Measurements from ENCODE around the gene HIVEP2. TPM values are rescaled to one million over a fixed set of nuclear protein-coding genes. Genes with fewer than 3 reads are reported as not detected.

Gene HIVEP2
- total RNA-seq, 1 donor from 2014 or later = 11.8 TPM

DNA sequence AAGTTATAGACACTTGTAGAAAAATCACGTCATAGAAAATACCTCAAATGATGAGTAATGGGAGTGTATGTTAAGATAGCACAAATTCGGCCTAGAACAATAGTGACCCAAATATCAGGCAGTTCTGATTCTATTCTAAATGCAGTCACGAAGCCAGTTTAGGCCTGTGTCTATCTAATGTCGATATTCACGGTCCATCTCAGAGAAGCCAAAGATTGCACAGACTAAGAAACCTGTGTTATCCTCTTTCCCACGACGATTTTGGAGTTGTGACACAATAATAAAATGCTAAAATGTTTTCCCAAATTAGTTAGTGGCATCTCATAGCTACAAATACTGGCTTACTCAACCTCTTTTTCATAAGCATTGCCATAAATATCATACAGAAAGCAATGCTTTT, 4.0 kb downstream of the HIVEP2 start:
- no peak overlapping the region for H3K27ac Mint-ChIP-seq
- H3K4me3 Mint-ChIP-seq (ENCODE audit: low read depth) = no peak overlapping the region
- H3K36me3 Mint-ChIP-seq (ENCODE audit: insufficient read depth) = no peaks in the 10 kb centered on the region
- TF ChIP-seq CTCF (IDR thresholded peaks at IDR 0.05; ENCODE audit: unreplicated experiment) = no peak
- H3K27me3 Mint-ChIP-seq = peaks cover 2% of the 10 kb centered on the region
- no peaks in the 10 kb centered on the region for H3K9me3 Mint-ChIP-seq (ENCODE audit: low read depth)
- H3K4me1 Mint-ChIP-seq (ENCODE audit: low read depth) = peaks cover 25% of the 10 kb centered on the region
- no peak for DNase-seq (ENCODE audit: low spot score, unreplicated experiment)

- H3K9me3 Mint-ChIP-seq (ENCODE audit: low read depth) = no peaks in the 10 kb centered on the region
- H3K4me3 Mint-ChIP-seq (ENCODE audit: low read depth) = no peak overlapping the region
- H3K27me3 Mint-ChIP-seq = peaks cover 2% of the 10 kb centered on the region
- no peaks in the 10 kb centered on the region for H3K36me3 Mint-ChIP-seq (ENCODE audit: insufficient read depth)
- DNase-seq (ENCODE audit: low spot score, unreplicated experiment) = no peak
- no peak for TF ChIP-seq CTCF (IDR thresholded peaks at IDR 0.05; ENCODE audit: unreplicated experiment)
- no peak overlapping the region for H3K27ac Mint-ChIP-seq
- peaks cover 25% of the 10 kb centered on the region for H3K4me1 Mint-ChIP-seq (ENCODE audit: low read depth)
Observed at GRCh38 chr6:142940487-142940886, 4.5 kb downstream of the HIVEP2 start.

GRCh38 chr6:142938510-142938909, 6.5 kb downstream of the HIVEP2 start:
- H3K27me3 Mint-ChIP-seq = peaks cover 2% of the 10 kb centered on the region

DNA sequence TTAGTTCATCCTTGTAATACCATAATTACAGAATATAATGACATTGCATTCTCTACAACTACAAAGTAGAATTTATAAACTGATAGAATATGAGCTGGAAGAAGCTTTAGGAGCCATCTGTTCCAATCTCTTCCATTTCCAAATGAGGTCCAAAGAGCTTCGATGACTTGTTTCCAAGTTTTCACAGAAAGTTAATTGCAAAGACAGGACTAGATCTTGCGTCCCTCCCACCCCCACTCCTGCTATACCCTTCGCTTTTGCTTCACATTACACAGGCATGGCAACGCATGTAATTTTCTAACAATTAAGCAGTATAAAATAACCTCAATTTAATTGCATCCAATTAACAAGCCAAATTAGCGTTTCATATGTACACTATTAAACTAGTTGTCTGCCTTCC, 7.0 kb downstream of the HIVEP2 start:
- TF ChIP-seq CTCF (IDR thresholded peaks at IDR 0.05; ENCODE audit: unreplicated experiment) = no peak
- peaks cover 26% of the 10 kb centered on the region for H3K4me1 Mint-ChIP-seq (ENCODE audit: low read depth)
- H3K9me3 Mint-ChIP-seq (ENCODE audit: low read depth) = no peaks in the 10 kb centered on the region
- H3K36me3 Mint-ChIP-seq (ENCODE audit: insufficient read depth) = no peaks in the 10 kb centered on the region
- H3K27me3 Mint-ChIP-seq = peaks cover 2% of the 10 kb centered on the region
- H3K4me3 Mint-ChIP-seq (ENCODE audit: low read depth) = no peak overlapping the region
- no peak overlapping the region for H3K27ac Mint-ChIP-seq
- no peak for DNase-seq (ENCODE audit: low spot score, unreplicated experiment)

More at GRCh38 chr6:142938510-142938909, 6.5 kb downstream of the HIVEP2 start:
- H3K36me3 Mint-ChIP-seq (ENCODE audit: insufficient read depth) = no peaks in the 10 kb centered on the region
- TF ChIP-seq CTCF (IDR thresholded peaks at IDR 0.05; ENCODE audit: unreplicated experiment) = no peak
- no peak overlapping the region for H3K27ac Mint-ChIP-seq
- H3K4me1 Mint-ChIP-seq (ENCODE audit: low read depth) = peaks cover 31% of the 10 kb centered on the region
- H3K9me3 Mint-ChIP-seq (ENCODE audit: low read depth) = no peaks in the 10 kb centered on the region
- DNase-seq (ENCODE audit: low spot score, unreplicated experiment) = no peak
- no peak overlapping the region for H3K4me3 Mint-ChIP-seq (ENCODE audit: low read depth)

GRCh38 chr6:142935553-142936517, 9.1 kb downstream of the HIVEP2 start:
- Mint-ChIP-seq H3K4me1 (ENCODE audit: low read depth) (peaks cover 23% of the 10 kb centered on the region), H3K27me3 (peaks cover 2% of the 10 kb centered on the region), H3K4me3 (ENCODE audit: low read depth) (no peak overlapping the region), H3K36me3 (ENCODE audit: insufficient read depth) (no peaks in the 10 kb centered on the region), H3K9me3 (ENCODE audit: low read depth) (no peaks in the 10 kb centered on the region), H3K27ac (no peak overlapping the region)
- DNase-seq (ENCODE audit: low spot score, unreplicated experiment) = no peak
- no peak for TF ChIP-seq CTCF (IDR thresholded peaks at IDR 0.05; ENCODE audit: unreplicated experiment)

Measured in progenitor cell of endocrine pancreas (in vitro differentiated cells).